Urothelium cell line (cell line): ENCODE data around the gene CRLF3.
"Not testable (repeated sequence)": the region's sequence is repeated elsewhere in the genome, so short reads cannot be mapped to it uniquely, and the experiment has no call there.

Experiments
- DNase-seq: peaks from one replicate; pipeline ENCODE4 v3.0.0; 2011; ENCODE audit warnings: low spot score, mixed read lengths
- FAIRE-seq: peaks from 2 replicates; lab custom pipeline; 2011; peaks lifted over from hg19 to GRCh38; lab: Jason Lieb, UNC

The CRLF3 gene, protein sequence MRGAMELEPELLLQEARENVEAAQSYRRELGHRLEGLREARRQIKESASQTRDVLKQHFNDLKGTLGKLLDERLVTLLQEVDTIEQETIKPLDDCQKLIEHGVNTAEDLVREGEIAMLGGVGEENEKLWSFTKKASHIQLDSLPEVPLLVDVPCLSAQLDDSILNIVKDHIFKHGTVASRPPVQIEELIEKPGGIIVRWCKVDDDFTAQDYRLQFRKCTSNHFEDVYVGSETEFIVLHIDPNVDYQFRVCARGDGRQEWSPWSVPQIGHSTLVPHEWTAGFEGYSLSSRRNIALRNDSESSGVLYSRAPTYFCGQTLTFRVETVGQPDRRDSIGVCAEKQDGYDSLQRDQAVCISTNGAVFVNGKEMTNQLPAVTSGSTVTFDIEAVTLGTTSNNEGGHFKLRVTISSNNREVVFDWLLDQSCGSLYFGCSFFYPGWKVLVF

DNA sequence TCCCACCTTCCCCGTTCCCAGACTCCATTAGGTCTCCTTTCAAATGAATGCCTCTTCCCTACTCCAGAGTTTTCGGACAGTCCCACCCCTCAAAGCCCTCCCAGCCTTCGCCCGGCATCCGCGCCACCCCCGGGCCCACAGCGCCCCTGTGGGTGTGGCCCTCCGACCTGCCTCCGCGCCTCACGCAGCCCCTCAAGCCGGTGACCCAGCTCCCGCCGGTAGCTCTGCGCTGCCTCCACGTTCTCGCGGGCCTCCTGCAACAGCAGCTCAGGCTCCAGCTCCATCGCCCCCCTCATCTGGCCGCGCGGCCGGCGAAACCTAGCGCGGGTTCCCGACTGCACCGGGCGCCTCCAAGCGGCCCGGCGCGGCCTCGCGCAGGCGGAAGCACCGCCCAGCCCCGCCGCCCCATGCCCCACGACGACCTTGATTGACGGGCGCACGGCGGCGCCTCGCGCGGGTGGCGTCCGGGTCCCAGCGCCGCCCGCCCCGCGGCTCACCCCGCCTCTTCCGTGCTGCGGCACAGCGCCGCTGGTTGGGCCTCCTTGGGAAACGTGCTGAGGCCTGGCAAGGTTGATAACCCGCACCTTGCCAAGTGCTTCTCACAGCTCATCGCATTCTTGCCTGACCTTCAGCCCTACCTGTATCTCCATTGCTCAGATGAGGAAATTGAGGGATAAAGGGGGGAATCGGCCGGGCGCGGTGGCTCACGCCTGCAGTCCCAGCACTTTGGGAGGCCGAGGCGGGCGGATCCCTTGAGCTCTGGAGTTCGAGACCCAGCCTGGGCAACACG lies at the start of gene CRLF3:
Gene CRLF3 (minus strand): TSS at position 337 of the 790 bp plus-strand sequence. CDS start 41 bp downstream, at position 296.
- peak; percentile 99 for DNase-seq
- FAIRE-seq: peak; percentile 56

DNA sequence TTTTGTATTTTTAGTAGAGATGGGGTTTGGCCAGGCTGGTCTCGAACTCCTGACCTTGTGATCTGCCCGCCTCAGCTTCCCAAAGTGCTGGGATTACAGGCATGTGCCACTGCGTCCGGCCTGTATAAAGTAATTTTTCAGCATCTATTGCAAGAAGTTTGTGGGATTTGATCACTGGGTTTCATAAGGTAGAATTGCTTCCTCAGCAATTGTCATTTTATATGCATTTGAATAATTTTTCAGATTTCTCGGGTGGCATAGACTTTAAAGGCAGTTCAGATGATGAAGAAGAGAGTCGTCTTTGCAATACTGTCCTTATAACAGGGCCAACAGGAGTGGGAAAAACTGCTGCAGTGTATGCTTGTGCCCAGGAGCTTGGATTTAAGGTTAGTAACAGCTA lies 44.5 kb upstream of the CRLF3 start:
- FAIRE-seq (no peak), DNase-seq (no peak)

GRCh38 chr17:30864636-30865035 lies 40.1 kb upstream of the CRLF3 start:
- DNase-seq (no peak), FAIRE-seq (no peak)

DNA sequence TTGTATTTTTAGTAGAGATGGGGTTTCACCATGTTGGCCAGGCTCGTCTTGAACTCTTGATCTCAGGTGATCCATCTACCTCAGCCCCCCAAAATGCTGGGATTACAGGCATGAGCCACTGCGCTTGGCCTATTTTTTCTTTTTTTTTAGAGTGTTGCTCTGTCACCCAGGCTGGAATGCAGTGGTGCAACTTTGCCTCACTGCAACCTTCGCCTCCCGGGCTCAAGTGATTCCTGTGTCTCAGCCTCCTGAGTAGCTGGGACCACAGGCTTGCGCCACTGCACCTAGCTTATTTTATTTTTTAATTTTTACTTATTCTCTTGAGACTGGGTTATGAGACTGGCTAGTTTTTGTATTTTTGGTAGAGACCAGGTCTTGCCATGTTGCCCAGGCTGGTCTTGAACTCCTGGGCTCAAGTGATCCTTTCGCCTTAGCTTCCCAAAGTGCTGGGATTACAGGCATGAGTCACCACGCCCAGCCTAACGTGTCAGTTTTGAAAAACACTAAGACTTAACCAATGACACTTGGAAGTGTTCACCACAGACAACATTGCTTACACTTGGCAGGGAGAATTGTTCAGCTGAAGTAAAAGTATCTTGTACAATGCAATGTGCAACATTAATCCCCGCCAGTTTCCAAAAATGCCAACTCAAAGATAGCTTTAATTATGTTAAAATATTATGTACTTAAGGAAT lies 34.2 kb upstream of the CRLF3 start:
- FAIRE-seq (no peak), DNase-seq (no peak)

GRCh38 chr17:30854146-30854545 lies 29.7 kb upstream of the CRLF3 start:
- DNase-seq (no peak), FAIRE-seq (no peak)

DNA sequence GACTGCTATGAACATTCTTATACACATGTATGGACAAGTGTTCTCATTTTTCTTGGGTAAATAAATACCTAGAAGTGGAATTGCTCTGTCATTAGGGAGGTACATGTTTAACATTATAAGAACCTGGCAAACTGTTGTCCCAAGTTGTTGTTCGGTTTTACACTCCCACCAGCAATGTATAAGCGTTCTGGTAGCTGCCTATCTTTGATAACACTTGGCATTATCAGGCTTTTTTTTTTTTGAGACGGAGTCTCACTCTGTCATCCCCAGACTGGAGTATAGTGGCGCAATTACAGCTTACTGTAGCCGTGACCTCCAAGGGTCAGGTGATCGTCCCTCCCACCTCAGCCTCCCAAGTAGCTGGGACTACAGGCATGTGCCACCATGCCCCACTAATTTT lies 23.5 kb upstream of the CRLF3 start:
- DNase-seq (no peak), FAIRE-seq (no peak)

GRCh38 chr17:30840771-30841170 lies 16.3 kb upstream of the CRLF3 start:
- DNase-seq (no peak), FAIRE-seq (no peak)

- DNase-seq: no peak
- no peak for FAIRE-seq
These were observed 13.8 kb upstream of the CRLF3 start for GRCh38 chr17:30838202-30838807.

DNA sequence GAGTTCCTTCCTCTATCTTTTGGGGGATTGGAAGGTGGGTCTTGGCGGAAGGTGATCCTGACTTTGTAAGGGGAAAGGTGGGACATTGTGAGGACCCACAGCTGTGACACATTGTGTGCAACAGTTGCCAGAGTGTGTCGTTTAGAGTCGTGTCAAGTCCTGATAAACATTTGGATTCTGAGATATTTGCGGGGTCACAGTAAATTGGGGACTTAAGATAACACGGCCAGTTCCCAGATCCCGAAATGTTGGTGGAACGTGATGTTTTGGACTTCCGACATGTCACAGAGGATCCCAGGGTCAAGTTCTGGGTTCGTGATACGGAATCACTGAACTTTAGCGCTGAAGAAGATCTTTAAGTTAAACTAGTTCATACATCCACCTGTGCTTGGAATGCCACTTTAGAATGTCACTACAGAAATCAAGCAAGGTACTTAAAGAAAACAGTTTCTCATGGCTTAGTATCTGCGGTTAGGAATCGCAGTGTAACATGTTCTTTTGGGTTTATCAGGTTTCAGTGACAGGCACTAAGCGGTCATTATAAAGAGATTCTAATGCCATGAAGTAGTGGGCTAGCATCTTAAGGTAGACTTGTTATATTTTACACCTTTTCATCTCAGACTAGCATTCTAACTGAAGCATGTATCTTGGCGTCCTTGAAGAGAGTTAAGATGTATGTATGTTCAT lies 8.1 kb upstream of the CRLF3 start:
- FAIRE-seq (no peak), DNase-seq (no peak)

GRCh38 chr17:30831663-30832437 lies 7.4 kb upstream of the CRLF3 start, which contains the start of gene ATAD5:
TSS of gene ATAD5 (plus strand) at chr17:30831966. CDS start at chr17:30832348, 382 bp downstream.
- FAIRE-seq: no peak
- DNase-seq: peak; percentile 94

DNA sequence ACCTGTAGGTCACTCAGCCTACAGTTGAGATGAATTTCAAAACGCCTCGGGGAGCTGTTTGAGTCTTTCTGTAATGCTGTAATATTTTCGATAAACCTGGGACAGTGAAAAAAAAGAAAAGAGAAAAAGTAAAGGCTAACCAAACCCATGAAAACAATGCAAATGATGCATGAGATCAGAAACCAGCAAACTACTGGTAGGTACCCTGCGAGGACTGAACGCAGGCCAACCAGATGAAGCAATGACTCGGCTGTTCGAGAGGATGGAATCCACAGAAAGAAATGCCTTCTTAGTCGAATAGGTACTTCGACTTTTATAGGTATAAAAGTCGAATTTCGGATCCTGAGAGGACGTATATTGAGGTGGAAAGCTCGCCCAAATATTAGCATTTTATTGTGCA lies 6.8 kb upstream of the CRLF3 start:
- FAIRE-seq (no peak), DNase-seq (peak; percentile 32)

DNA sequence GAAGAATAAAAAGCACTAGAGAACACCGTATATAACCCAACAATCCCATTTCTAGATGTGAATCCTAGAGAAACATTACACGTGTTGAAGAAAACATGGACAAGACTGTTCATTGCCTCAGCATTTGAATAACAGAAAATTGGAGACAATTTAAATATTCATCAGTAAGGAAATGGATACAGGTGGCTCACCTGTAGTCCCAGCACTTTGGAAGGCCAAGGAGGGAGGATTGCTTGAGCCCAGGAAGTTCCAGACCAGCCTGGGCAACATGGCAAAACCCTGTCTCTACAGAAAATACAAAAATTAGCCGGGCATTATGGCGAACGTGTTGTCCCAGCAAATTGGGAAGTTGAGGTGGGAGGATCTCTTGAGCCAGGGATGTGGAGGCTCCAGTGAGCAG lies 4.5 kb upstream of the CRLF3 start:
- FAIRE-seq (no peak), DNase-seq (no peak)

GRCh38 chr17:30827082-30827481 lies 2.6 kb upstream of the CRLF3 start:
- no peak for FAIRE-seq

DNA sequence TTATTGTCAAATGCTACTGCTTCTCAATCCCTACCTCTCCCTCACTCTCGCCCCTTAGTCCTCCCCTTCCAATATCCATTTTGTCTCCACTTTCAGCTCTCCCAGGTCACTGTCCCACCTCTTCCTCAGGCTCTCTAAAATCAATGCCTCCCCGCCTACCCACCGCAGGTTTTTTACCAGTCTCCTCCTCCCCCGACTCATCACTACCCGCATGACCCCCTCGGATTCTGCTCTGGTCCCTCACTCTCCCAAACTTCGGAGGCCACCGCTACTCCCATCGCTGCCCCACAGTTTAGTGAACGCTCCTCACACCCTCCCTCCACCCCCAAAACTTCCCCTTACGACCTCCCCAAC lies 513 bp downstream of the CRLF3 start:
- DNase-seq (peak; percentile 42), FAIRE-seq (no peak)

More at GRCh38 chr17:30827082-30827481, 2.6 kb upstream of the CRLF3 start:
- no peak for DNase-seq

- DNase-seq (no peak), FAIRE-seq (no peak)
These were observed 1.1 kb downstream of the CRLF3 start for GRCh38 chr17:30823421-30823820.

DNA sequence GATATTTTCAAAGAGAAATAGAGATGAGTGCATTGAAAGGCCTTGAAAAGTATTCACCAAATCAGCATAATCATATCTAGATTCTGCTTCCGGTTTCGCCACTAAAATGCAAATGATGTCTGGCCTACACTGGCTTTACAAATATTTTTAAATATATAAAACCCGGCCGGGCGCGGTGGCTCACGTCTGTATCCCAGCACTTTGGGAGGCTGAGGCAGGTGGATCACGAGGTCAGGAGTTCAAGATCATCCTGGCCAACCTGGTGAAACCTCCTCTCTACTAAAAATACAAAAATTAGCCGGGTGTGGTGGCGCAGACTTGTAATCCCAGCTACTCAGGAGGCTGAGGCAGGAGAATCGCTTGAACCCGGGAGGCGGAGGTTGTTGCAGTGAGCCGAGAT lies 1.6 kb downstream of the CRLF3 start:
- not testable (repeated sequence) for DNase-seq, FAIRE-seq

GRCh38 chr17:30821871-30822723 lies 2.4 kb downstream of the CRLF3 start:
- FAIRE-seq: no peak

DNA sequence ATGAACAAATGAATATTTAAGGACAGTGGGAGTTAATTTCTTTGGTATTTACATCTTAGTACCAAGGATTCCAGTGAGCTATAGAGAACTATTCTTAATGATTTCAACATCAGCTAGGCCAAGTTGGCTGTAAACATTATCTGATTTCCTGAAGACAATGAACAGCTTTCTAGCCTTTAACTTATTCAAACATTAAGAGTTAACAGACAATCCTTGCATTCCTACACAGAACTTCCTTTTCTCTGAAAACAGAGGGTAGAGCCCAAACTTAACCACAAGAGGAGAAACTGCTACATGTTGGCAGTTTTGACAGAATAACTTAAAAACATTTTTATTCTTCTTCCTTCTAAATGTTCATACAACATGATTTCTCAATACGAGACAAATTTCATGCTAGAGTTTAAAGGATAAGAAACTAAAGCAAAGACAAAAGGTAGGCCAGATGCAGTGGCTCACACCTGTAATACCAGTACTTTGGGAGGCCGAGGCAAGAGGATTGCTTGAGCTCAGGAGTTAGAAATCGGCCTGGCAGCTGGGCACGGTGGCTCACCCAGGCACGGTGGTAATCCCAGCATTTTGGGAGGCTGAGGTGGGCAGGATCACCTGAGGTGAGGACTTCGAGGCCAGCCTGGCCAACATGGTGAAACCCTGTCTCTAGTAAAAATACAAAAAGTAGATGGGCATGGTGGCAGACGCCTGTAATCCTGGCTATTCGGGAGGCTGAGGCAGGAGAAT lies 4.4 kb downstream of the CRLF3 start:
- DNase-seq (no peak), FAIRE-seq (no peak)

More at GRCh38 chr17:30821871-30822723, 2.4 kb downstream of the CRLF3 start:
- DNase-seq: no peak
